GM12801 (cell line): ENCODE measurements around the gene PTGR1.

ENCODE experiments used
- CTCF ChIP-seq: IDR thresholded peaks from one replicate; pipeline ENCODE4 v1.5.1; 2011; ENCODE audit warnings: control low read depth; ENCODE audit not compliant: insufficient read length; ENCODE audit errors: extremely low read depth

PTGR1 gene

GRCh38 chr9:111634860-111635259, 35.4 kb upstream of the PTGR1 start:
- no peak for TF ChIP-seq CTCF

DNA sequence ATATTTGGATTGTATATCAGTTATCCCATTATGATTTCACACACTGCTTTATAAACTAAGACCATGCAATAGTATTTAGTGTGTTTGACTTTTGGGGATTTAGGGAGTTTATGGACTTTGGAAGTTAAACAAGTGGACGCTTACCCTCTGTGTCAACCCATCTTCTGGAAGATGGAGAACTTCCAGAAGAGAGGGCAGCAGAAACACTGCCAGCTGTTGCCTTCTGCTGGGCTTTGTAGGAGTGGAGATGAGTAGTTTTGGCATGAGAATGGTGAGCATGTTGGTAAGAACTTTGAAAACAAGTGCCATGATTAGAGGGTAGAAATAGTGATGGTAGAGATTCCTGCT, 33.9 kb upstream of the PTGR1 start:
- no peak for TF ChIP-seq CTCF

- no peak for TF ChIP-seq CTCF
Measured at GRCh38 chr9:111632695-111633388, 33.4 kb upstream of the PTGR1 start.

DNA sequence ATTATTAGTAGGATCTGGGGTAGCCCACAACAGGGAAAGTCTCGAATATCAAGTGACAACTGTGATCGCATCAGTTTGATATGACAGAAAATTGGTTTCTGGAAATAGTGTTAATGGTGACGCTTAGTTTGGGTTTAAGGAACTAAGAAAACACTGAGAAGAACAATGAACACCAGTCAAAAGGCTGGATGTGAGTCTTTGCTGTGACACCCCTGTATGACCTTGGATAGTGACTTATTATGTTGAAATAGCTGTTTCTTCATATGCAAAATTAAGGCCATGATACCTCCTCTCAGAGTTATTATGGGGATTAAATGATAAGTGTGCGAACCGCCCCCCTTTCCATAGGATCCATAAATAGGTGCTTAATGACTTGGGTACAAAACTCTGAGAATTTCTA, 32.6 kb upstream of the PTGR1 start:
- no peak for TF ChIP-seq CTCF

DNA sequence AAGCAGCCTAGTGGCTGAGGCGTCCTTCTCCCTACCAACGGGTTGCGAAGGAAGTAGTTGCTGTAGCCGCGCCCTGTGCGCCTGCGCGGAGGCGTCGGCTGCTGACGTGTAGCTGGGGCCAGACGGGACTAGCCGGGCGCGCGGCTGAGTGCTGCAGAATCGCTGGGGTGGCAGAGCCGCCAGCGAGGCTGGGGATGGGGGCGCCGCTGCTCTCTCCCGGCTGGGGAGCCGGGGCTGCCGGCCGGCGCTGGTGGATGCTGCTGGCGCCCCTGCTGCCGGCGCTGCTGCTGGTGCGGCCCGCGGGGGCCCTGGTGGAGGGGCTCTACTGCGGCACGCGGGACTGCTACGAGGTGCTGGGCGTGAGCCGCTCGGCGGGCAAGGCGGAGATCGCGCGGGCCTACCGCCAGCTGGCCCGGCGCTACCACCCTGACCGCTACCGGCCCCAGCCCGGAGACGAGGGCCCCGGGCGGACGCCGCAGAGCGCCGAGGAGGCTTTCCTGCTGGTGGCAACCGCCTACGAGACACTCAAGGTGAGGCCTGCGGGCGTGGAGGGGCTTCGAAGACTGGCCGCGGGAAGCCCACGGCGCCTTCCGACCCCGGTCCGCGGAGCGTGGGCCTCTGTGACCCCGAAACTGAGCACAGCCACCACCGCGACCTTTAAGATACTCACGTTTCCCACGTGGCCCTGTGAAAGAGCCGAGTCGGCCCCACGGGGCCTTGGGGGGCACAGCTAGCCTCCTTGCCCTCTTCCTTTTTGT, 31.9 kb upstream of the PTGR1 start, which contains the start of gene DNAJC25:
Gene DNAJC25 (plus strand): TSS at position 121 of the 758 bp plus-strand sequence. CDS start 74 bp downstream, at position 195.
- TF ChIP-seq CTCF: no peak

DNA sequence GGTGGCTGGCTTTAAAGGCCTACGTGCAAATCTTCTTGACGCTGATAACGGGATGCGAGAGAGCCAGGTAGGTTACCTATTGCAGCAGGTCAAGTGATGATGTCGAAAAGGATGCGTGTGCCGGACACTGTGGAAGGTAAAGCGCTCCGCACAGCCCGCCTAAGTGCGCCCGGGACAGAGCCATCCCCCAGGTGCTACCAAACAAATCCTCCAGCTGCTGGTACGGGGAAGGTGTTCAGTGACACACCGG, 31.4 kb upstream of the PTGR1 start:
- no peak for TF ChIP-seq CTCF

GRCh38 chr9:111630182-111630963, 30.9 kb upstream of the PTGR1 start:
- no peak for TF ChIP-seq CTCF
